NCI-H1436 treated with DMSO at 0.1 percent for 48 hours (cell line): ENCODE data around the gene FABP1.

Experiments used
- DNase-seq: peaks from one replicate; lab custom pipeline; 2025; lab: John Stamatoyannopoulos, UW

The FABP1 gene

DNA sequence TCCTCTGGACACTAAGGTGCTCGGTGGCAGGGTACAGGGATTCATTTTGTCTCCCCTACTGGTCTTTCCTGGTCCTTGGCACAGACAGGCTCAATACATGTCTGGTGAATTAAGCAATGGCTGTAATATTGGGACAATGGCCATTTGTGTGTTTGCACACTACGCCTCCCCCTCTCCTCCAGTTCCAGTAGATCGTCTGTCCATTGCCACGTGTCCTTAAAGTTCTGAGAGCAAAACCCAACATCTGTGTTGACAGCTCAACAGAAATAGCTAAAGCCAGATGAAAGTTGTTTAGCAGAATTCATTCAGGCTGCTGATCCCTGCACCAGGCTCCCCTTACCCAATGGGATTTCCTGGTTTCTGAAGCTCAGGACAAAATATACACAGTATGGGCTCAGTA is 9.0 kb upstream of the FABP1 start:
- no peak for DNase-seq

DNA sequence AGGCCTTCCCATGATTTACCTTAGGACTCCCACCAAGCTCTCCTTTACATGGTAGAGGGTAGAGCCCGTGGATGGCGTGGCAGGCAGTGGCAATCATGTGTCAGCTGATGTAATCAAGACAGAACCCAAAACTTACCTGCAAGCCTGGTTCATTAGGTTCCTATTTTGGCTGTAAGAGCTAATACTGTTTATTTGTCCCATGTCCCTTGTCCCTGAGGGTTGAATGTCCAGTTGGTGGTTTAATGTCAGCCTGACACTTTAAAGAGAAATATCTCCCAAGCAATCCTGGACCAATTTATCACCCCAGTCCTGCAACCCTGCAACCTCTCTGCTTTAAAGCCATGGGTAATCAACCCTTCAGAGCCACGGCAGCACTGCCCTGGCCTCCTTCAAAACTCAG is 6.0 kb upstream of the FABP1 start:
- no peak for DNase-seq

DNA sequence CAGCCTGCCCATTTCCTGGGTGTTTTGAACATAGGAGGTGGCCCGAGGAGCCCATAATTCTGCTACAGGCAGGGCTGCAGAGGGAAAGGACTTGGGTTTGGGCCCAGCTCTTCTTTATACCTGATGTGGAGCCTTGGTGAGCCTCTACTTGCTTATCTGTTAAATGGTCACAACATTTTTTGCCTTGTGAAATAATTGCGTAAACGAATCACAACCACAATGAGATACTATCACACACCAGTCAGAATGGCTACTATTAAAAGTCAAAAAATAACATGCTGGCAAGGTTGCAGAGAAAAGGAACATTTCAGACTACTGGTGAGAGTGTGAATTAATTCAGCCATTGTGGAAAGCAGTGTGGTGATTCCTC is 4.1 kb upstream of the FABP1 start:
- DNase-seq, result no peak

DNA sequence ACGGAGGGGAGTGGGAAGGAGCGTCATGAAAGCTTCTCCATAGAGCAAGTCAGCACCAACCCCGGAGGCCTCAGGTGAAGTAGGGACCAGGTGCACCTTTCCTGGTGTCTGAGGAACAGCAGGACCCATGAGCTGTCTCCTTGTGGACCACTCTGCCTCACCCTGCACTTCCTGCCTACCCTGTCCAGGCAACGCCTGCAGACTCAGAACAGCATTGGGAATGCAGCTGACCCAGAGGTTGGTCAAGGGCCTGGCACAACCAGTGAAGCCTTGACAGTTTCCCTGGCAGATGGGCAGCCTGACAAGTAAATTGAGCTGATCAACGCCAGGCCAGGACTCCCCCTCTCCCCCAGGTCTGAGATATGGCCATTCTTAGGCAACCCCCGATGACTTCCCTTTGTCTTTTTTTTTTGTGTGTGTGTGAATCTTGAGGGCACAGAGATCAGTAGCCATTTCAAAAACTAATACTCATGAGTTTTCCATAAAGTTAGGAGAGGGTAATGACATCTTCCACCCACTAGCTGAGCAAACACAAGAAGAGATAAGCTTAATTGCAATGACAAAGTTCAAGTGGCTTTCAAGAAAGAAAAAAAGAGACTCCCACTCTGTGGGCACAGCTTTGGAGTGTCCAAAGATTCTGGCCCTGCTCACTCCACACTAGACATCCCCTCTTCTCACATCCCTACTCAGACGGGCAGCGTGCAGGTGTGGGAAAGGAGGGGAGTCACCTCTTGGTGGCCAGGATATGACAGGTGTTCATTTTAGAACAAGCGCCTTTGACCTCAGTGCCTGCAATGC is 3.5 kb upstream of the FABP1 start:
- DNase-seq, result no peak

DNA sequence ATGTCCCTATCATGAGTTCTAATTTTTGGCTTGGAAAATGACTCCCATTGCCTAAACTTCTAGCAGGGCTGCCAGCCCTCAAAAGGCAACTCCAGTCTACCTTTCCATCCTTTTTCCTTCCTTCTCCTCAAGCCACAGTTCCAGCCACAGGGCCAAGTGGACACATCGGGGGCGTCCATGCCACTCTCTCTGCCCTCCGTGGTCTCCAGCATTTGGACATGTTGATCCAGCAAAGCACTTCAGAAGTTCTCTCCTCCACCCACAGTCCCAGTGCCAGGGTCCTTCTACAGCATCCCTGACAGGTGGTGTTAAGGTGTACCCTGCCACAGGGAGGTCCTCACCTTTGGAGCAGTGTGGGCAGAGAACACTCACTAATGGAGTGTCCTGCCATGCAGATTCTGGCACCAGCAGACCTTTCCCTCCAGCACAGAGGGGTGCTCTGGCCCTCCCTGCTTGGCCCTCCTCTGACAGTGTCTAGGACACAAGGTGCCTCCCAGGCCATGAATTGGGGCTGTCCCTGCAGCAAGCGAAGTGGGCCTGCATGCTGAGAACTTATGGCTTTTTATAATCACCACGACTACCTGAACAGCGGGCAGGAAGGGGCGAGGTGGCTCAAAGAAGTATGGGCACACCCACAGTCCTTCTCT is 1.6 kb upstream of the FABP1 start:
- no peak for DNase-seq

DNA sequence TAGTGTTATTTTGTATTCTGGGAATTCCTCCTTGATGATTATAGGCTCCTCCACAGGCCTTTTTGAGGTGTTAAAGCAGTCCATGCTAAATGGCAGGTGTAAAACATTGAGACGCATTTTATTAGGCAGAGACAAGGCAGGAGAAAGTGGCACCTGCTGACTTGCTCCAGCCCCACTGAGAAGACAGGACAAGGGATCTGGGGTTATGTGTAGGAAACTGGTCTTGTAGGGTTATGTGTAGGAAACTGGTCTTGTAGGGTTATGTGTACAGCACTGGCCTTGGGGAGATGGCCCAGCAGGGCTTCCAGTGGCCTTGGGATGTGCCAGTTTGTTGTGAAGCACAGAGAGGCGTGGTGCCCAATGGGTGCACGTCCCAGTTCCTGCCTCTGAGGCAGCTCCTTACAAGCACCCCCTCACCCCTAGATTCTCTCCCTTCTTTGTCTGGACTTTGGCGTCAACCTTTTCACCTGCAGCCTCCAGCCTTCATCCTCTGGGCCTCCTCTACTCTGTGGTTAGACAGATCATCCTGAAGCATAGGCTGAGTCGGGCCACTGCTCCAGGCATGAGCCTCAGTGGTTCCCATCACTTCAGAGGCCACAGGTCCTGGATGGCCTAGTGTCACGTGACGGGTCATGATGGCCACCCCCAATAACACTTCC is 921 bp upstream of the FABP1 start:
- no peak for DNase-seq

- DNase-seq, result no peak
Measured at GRCh38 chr2:88127638-88127887, 299 bp downstream of the FABP1 start.

- no peak for DNase-seq
Measured at GRCh38 chr2:88126772-88127637, 857 bp downstream of the FABP1 start.

DNA sequence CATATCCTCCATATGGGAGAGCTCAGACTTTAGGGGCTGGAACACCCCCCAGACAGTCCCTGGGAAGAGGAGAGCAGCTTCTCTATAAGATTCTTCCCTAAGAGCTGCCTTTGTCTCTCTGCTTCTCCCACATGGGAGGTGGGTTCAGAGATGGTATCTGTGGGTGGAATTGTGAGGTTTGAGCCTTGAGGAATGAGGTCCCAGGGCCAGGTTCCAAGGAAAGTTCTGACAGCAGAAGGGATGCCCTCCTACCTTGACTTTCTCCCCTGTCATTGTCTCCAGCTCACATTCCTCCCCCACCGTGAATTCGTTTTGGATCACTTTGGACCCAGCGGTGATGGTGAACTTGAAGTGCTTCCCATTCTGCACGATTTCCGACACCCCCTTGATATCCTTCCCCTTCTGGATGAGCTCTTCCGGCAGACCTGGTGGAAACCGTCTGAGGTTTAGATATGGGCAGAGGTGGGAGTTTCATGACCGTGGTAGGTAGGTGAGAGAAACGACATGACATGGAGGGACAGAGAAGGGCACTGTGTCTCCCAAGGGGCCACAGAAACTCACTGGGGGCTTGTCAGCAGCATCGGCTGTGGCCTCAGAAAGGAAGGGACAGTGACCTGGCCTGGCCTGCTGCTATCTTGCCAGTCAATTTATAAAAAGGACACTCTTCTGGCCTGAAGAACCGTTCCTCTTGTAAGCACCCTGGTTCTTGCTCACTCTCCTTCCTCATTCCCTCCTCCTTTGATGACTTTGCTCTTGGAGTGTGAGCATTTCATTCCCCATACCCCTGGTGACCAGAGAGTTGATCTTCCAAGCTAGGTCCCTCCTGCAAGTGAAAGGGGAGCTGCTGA is 1.7 kb downstream of the FABP1 start:
- no peak for DNase-seq

GRCh38 chr2:88125344-88125923 is 2.4 kb downstream of the FABP1 start:
- DNase-seq, result no peak

DNA sequence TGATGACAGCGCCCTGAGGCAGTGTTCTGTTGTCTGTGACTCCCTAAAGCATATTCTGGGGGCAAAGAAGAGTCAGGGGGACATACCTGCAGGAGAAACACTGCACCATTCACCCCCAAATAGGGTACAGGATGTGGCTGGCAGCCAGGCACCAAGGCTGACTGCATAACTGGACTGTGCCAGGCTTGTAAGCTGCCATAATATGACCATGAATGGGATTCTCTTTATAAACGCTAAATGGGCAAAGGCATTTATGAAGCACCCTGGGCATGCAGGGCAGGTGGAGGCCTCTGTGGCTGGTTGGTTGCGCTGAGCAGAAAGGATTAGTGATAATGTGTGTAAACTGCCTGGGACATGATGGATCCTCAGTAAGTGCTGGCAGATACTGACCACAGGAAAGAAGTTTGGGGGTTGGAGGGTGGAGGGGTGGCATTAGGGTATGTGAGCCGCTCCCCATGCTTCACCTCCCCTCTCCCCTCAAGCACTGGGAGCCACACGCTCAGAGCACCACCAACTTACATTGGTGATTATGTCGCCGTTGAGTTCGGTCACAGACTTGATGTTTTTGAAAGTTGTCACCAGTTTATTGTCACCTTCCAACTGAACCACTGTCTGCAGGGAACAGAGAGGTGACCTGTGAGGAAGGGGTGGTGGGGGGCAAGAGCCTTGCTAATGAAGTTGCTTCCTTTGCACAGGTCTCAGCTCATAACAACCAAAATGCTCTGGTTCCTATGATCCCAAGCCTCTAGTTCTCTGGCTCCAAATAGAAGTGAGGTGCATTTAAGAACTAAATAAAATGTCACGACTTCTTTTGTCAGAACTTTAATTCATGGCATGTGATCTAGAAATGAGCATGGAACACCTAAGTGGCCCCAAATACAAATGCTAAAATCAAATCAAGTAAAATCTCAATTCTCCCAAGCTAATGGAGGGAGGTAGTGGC is 3.6 kb downstream of the FABP1 start:
- DNase-seq, result no peak

DNA sequence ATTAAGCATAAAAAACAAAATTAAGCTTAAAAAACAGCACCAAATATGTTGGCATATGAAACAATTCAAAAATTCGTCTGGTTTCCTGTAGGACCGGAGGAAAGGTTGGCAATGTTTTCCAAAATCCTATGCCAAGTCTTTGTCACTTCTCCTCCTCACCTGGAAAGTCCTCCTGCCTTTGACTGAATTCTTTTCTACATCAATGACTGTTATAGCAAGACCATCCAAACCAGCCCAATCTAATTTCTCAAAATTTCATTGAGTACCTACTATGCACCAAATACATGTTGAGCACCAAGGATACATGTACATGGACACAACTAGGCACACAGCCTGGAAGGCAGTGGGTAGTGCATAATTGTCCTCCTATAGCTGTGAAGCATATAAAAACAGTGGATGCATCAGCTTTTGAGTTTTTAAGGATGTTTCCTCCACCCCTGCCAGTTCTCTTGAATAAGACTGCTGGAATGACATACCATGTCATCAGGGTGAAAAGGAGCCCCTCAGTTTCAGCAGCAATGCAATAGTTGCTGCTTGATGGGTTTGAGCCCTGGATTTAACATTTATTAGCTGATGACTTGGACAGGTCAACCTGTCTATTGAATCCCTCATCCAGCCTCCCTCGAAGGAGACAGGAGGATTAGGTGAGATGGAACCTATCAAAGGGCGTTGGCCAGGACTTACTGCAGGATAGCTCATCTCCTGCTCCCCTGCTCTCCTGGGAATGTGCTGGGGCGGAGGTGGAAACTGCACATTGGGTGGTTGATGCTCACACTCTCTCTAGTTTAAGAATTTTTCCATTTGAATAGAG is 4.5 kb downstream of the FABP1 start:
- DNase-seq, result no peak

DNA sequence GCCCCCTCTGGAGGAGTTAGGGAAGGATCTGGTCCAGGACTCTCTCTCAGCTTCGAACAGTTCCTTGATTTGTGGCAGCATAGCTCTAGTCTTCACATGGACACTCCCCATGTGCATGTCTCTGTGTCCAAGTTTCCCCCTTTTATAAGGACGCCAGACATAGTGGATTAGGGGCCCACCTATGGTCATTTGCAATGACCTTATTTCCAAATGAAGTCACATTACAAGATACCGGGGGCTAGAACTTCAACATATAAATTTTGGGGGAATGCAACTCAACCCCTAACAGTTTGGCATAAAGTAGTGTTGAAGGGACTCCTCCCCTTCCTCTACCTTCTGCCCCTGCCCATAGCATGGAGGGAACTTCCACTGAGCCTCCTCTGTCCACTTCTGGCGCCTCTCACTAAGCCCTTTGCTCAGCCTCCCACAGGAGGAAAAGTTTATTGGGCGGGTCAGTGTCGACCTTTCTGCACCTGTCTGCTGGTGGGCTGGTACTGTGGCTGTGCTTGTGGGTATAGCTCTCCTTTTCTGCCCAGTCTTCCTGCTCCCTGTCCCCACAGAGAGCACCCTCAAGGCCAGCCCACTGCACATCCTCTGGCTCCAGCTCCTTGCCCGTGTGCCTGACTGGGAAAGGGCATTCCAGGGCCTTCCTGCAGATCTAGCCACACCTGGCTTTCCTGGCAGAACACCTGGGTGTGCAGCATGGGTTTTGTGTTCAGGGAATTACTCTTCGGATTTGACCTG is 5.5 kb downstream of the FABP1 start:
- no peak for DNase-seq

DNA sequence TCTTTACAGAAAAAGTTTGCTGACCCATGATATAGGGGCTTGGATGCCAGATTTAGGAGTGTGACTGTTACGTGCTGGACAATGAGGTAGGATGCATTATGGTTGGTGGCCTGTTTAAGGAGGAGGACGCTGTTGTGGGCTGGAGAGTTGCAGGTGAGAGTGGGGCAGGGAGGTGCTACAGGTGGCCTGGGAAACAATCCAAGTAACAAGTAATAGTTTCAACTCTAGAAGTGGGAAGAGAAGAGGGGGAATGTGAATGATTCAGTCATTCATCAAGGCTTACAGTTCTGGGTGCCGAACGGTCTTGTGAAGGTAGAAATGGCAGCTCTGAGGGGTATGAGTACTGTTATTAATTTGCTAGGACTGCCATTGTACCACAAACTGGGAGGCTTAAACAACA is 6.2 kb downstream of the FABP1 start:
- DNase-seq, result no peak

DNA sequence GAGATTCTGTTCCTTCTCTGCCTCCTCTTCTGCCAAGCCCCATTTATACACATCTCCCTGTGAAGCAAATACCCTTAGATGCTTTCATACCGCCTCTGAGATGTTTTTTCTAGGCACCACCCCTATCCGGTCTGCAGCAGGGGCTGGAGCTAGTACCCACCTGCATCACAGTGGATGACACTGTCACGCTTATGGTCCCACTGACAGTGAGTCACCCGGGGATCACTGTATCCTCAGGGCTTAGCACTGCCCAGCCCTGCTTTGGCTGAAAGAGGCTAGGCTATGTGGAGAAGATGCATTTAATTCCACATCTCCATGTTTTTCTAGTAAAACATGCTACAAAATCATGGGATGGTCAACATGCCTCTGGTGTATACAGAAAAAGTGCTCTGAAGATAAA is 9.9 kb downstream of the FABP1 start:
- no peak for DNase-seq

GRCh38 chr2:88116669-88117432 is 11.0 kb downstream of the FABP1 start:
- DNase-seq, result no peak

DNA sequence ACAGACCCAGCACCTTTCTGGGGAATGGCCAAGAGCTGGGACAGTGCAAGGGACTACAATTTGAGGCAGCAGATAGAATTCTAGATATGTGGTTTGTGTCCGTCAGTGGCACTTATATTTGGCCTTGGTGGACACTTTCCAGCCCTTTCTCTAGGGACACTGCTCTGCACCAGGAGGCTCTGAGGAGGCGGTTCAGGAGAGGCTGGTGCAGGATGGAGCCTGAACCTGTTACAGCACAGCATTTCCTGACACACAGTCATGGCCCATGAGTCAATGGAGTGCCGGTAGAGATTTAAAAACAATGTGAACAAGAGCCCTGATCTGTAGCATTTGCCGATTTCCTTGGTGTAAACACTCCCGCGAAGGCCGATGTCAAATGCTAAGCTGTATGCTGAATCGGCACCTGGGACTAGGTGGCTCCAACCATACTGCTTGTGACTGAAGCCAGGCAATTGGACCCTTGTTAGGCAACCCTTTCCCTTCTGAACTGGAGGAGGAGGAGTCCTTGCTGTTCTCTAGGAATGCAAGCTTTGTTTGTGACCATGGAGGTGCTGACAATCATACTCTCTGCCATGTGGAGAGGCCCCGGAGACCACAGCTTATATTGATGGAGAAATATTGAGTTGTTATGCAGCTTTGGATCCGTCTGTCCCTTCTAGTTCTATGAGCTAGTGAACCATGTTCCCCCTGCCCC is 11.9 kb downstream of the FABP1 start:
- no peak for DNase-seq
